AG10803 (cell line): ENCODE results near the gene CCDC159.
"Not testable (repeated sequence)": the region's sequence is repeated elsewhere in the genome, so short reads cannot be mapped to it uniquely, and the experiment has no call there.

ENCODE experiments used
- DNase-seq: peaks from one replicate; pipeline ENCODE4 v3.0.0; 2010; ENCODE audit warnings: low read depth
- H3K4me3 ChIP-seq: 2 replicates; pipeline ENCODE4 v1.5.1; 2011; ENCODE audit warnings: mild to moderate bottlenecking, low read length, control low read depth
- TF ChIP-seq, protein P1 (sequence below): conservative IDR thresholded peaks from 2 replicates; pipeline ENCODE4 v1.5.1; 2011; ENCODE audit warnings: mild to moderate bottlenecking, low read length, control low read depth, inconsistent platforms

Gene CCDC159

DNA sequence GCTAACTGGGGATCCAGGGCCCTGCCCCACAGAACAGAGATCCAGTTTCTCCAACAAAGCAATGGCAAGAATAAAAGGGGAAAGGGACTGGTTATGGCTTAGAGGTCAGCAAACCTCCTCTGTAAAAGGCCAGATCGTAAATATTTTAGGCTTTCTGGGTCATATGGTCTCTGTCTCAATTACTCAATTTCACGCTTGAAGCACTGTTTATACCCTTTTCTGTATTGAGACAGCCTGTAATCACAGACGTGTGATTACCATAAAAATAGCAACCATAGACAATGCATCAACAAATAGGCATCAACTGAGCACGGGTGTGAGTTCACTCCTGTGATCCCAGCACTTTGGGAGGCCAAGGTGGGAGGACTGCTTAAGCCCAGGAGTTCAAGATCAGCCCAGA is 16.2 kb upstream of the CCDC159 start:
- no peak for DNase-seq
- TF ChIP-seq, protein P1, sequence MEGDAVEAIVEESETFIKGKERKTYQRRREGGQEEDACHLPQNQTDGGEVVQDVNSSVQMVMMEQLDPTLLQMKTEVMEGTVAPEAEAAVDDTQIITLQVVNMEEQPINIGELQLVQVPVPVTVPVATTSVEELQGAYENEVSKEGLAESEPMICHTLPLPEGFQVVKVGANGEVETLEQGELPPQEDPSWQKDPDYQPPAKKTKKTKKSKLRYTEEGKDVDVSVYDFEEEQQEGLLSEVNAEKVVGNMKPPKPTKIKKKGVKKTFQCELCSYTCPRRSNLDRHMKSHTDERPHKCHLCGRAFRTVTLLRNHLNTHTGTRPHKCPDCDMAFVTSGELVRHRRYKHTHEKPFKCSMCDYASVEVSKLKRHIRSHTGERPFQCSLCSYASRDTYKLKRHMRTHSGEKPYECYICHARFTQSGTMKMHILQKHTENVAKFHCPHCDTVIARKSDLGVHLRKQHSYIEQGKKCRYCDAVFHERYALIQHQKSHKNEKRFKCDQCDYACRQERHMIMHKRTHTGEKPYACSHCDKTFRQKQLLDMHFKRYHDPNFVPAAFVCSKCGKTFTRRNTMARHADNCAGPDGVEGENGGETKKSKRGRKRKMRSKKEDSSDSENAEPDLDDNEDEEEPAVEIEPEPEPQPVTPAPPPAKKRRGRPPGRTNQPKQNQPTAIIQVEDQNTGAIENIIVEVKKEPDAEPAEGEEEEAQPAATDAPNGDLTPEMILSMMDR, result no peak
- no peak overlapping the region for H3K4me3 ChIP-seq

DNA sequence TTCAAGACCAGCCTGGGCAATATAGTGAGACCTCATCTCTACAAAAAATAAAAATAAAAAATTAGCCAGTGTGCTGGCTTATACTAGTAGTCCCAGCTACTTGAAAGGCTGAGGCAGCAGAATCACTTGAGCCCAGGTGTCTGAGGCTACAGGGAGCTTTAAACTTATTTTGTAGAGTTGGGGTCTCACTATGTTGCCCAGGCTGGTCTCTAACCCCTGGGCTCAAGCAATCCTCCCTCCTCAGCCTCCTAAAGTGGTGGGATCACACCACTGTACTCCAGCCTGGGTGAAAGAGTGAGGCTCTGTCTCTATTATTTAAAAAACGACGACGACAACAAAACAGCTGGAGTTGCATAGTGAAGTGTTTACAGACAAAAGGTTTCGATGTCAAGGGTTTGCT is 14.8 kb upstream of the CCDC159 start:
- no peak for DNase-seq
- no peak overlapping the region for H3K4me3 ChIP-seq
- TF ChIP-seq, protein P1, result no peak

DNA sequence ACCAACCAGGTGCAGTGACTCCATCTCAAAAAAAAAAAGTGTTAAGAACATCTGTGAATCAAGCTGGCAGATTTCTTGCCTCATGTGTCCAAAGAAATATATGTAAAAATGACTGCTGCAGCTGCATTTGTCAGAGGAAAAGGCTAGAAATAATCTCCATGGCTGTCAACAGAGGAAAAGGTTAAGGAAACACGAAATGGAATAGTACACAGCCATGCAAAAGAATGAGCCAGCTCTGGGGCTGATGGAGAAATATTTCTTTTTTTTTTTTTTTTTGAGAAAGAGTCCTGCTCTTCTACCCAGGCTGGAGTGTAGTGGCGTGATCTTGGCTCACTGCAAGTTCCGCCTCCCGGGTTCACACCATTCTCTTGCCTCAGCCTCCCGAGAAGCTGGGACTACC is 13.5 kb upstream of the CCDC159 start:
- TF ChIP-seq, protein P1, result no peak
- H3K4me3 ChIP-seq, result no peak overlapping the region
- no peak for DNase-seq

DNA sequence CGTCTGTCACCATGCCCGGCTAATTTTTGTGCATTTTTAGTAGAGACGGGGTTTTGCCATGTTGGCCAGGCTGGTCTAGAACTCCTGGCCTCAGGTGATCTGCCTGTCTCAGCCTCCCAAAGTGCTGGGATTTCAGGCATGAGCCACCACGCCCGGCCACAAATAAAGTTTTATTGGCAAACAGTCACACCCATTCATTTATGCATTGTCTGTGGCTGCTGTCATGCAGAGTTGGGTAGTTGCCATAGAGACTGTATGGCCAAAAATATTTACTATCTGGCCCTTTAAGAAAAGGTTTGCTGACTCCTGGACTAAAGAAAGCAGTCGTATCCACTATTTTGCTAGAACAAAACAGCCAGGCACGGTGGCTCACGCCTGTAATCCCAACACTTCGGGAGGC is 12.5 kb upstream of the CCDC159 start:
- peak; percentile 32 for DNase-seq
- not testable (repeated sequence) for H3K4me3 ChIP-seq

DNA sequence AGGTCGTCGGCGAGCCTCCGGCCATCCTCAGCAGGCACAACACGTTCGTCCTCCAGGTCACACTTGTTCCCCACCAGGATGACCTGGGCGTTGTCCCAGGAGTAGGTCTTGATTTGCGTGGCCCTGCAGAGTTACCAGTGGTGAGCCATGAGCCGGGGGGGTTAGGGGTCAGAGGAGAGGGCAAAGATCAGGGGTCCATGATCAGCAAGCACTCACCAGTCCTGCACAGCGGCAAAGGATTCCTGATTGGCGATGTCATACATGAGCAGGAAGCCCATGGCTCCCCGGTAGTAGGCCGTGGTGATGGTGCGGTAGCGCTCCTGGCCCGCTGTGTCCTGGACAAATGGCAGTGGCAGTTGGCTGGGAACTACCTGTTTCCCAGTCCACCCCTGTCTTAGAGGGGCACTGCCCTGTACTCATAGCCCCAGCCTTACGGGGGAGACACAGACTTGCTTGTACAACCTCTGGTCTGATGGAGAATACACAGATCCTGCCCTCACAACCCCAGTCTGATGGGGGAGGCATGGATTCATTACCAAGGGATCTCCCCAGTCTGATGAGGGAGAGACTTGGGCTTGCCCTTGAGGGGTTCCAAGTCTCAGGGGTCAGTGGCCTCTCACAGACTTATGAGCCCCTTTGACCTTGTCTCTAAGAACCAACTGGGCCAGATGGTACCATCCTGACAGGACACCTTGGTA is 10.7 kb upstream of the CCDC159 start:
- TF ChIP-seq, protein P1, result no peak
- H3K4me3 ChIP-seq, result no peak overlapping the region
- DNase-seq, result no peak

DNA sequence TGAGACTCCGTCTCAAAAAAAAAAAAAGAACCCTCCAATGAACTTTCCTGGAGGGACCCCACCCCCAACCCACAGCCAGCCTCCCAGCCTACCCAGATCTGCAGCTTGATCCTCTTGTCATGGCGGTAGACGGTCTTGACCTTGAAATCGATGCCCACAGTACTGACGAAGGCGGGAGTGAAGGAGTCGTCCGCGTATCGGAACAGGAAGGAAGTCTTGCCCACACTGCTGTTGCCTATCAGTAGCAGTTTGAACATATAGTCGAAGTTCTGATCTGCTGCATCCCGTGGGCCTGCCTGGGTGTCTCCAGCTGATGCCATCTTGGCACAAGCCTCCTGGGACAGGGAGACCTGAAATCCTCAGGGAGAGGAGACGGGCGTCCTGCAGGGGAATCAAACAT is 9.2 kb upstream of the CCDC159 start:
- TF ChIP-seq, protein P1, result no peak
- H3K4me3 ChIP-seq, result no peak overlapping the region
- DNase-seq, result no peak

DNA sequence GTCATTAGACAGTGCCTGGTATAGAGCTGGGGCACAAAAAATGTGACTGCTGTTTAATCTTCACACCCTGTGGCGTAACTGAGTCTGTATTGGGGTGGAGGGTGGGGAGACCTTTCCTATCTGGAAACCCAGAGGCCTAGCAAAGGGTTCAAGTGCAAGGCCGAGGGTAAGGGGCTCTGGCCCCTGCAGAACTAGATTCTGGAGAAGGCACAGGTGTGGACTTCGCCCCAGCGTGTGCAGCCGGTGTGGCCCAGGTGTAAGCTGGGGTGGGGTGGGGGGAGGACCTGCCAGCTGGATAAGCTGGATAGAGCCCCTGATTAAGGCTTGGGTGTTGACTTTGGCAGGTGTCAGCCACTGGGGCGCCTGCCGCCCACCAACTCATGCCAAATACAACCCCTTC is 8.2 kb upstream of the CCDC159 start:
- TF ChIP-seq, protein P1, result no peak
- H3K4me3 ChIP-seq, result peak overlapping the region; percentile 74; the same call in 1 of the 2 replicates
- no peak for DNase-seq
